ENCODE results near the gene ZNF787. TPM values are rescaled to one million over a fixed set of nuclear protein-coding genes. Genes with fewer than 3 reads are reported as not detected.
A peak's percentile ranks its signal among the peaks of the same experiment; 100 is the strongest.

The ZNF787 gene
- total and polyA plus RNA-seq, 2 of the 8 experiments (the other 6 are each of a cell fraction or from before 2014, with no cell fraction given), result 19.7 to 56.0 TPM

DNA sequence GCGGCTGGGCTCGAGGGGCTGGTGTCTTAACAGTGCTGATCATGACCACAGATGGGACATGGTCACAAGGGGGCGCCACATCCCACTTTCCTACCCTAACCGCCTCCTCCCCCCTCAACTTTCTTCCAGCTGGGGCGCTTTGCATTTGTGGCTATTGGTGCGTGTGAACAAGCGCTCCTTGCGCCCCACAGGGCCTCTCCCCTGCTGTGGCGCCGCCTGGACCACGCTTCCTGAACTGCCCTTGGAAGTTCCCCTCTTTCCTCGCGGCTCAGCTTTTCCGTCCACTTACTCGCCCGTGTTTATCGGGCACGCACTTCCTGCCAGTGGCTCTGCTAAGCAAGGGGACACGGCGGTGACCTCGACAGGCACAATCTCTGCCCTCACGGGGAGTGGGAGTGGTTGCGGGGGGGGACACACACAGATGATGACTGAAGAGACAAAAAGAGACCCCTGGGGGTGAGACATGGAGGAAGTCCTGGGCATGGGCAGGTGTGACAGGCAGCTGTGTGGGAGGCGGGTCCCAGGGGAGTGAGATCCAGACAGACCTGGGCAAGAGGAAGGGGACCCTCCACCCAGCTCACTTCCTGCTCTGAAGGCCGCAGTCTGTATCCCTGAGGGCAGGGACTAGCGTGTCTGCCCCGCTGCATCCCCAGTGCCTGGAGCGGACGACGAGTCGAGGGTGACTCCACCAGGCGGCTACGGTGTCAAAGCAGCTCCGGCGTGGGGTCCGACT lies 40.3 kb downstream of the ZNF787 start:
- WGBS, 2 experiments (ENCODE audit: extremely low coverage in 1 of 2, insufficient coverage in 1 of 2, insufficient read length in 1 of 2, insufficient replicate concordance in 2 of 2, low coverage in 1 of 2, low lambda C conversion rate in 2 of 2, missing lambda C conversion rate in 1 of 2), result 16% methylated on average over 34 of the region's 36 CpGs; no CpG with 5 or more reads in 1 of the 2 experiments
- FAIRE-seq, result no peak
- peak overlapping the region; percentile 60 to 99 for H3K4me2 ChIP-seq (ENCODE audit: insufficient read depth in 1 of 2, low read depth in 2 of 2, low read length in 2 of 2)
- TF ChIP-seq CTBP2 (IDR thresholded peaks at IDR 0.05; ENCODE audit: borderline replicate concordance, insufficient read depth, insufficient read length, low read length), result no peak
- peak; percentile 70 to 86 (median 72) for TF ChIP-seq CTCF (IDR thresholded peaks at IDR 0.05; ENCODE audit: control extremely low read depth in 1 of 3, insufficient read depth in 1 of 3, low read depth in 1 of 3, low read length in 3 of 3)
- no peak for TF ChIP-seq SRF (IDR thresholded peaks at IDR 0.05; ENCODE audit: low read depth, low read length)
- TF ChIP-seq EP300 (IDR thresholded peaks at IDR 0.05; ENCODE audit: borderline replicate concordance in 1 of 2, low read depth in 2 of 2, low read length in 2 of 2), result peak in 1 of 2 experiments; percentile 16; a peak in 1 of 3 replicates
- 0 out of 2 replicates have a peak, but pooled peaks have one; percentile 52 for TF ChIP-seq TCF12 (IDR thresholded peaks at IDR 0.05; ENCODE audit: low read depth, low read length)
- TF ChIP-seq MAX (IDR thresholded peaks at IDR 0.05), result peak; percentile 66
- 0 out of 2 replicates have a peak, but pooled peaks have one; percentile 16 for TF ChIP-seq SP1 (IDR thresholded peaks at IDR 0.05; ENCODE audit: low read depth, low read length)

More for the DNA sequence above, 40.3 kb downstream of the ZNF787 start:
- DNase-seq (ENCODE audit: low read depth in 1 of 2, low spot score in 2 of 2), result peak in 1 of 2 experiments; percentile 94
- H2BK12ac ChIP-seq (ENCODE audit: low read depth, low read length), result no peak overlapping the region; the same call in 1 of the 2 replicates
- H4K8ac ChIP-seq (ENCODE audit: extremely low read depth, insufficient read depth, low read length), result 0 out of 2 replicates have a peak overlapping the region, but pooled peaks have one; percentile 58
- peaks cover 7% of the 10 kb centered on the region for H3K23me2 ChIP-seq (ENCODE audit: low read depth, low read length)
- peaks cover 6 to 11% of the 10 kb centered on the region in 2 experiments for H4K20me1 ChIP-seq (replicated peaks in 1 of 2; ENCODE audit: control insufficient read depth in 1 of 2, insufficient read depth in 2 of 2, low read length in 2 of 2)
- H3K27me3 ChIP-seq (replicated peaks in 1 of 4; ENCODE audit: control insufficient read depth in 3 of 4, extremely low read depth in 1 of 4, insufficient read depth in 3 of 4, low read length in 3 of 4), result no peaks in the 10 kb centered on the region
- no peak overlapping the region for H3K27ac ChIP-seq (ENCODE audit: low read depth, low read length)
- H2BK5ac ChIP-seq (ENCODE audit: low read depth, low read length), result peak overlapping the region; percentile 52; the same call in 1 of the 2 replicates
- H3K4me1 ChIP-seq (replicated peaks in 1 of 4; ENCODE audit: control insufficient read depth in 3 of 4, insufficient read depth in 4 of 4, low read length in 3 of 4), result peaks cover 0 to 14% (median 6%) of the 10 kb centered on the region in 4 experiments; a peak in 6 of 7 replicates
- peak overlapping the region; percentile 68; the same call in 1 of the 2 replicates for H3K18ac ChIP-seq (ENCODE audit: extremely low read depth, low read length)
- H3K79me1 ChIP-seq (ENCODE audit: low read depth, low read length), result peaks cover 2% of the 10 kb centered on the region
- no peak overlapping the region for H3K56ac ChIP-seq (replicated peaks; ENCODE audit: insufficient read length, low read depth, low read length)
- H3K79me2 ChIP-seq (ENCODE audit: control insufficient read depth in 1 of 2, insufficient read depth in 2 of 2, low read length in 2 of 2), result no peaks in the 10 kb centered on the region
- no peak overlapping the region for H4K91ac ChIP-seq (replicated peaks; ENCODE audit: insufficient read length, low read length)
- peaks cover 0 to 3% of the 10 kb centered on the region in 2 experiments; a peak in 1 of 4 replicates for H3K9me3 ChIP-seq (ENCODE audit: insufficient read depth in 2 of 2, low read depth in 1 of 2, low read length in 1 of 2)
- H2AK5ac ChIP-seq (ENCODE audit: low read depth, low read length), result no peak overlapping the region
- H2AFZ ChIP-seq (ENCODE audit: low read length), result peak overlapping the region; percentile 94; the same call in 1 of the 2 replicates
- POLR2A ChIA-PET (ENCODE audit: partially characterized antibody), result interaction anchor here (0.8 to 2.8 kb wide), 16 partner anchors 10 to 287 kb away, joined by 3 to 15 read pairs (median 4); partner anchors contain the start of genes ZNF787 and ZSCAN5A
- H3K14ac ChIP-seq (ENCODE audit: insufficient read length), result no peak overlapping the region
- CTCF ChIA-PET (ENCODE audit: partially characterized antibody), result interaction anchor here (0.5 to 10.4 kb wide), 39 partner anchors 9 to 1111 kb away, joined by 3 to 92 read pairs (median 4); partner anchors contain the start of genes ZNF264, ZSCAN5A and ZSCAN5C
- H3K4me3 ChIP-seq (ENCODE audit: extremely low read depth in 1 of 4, insufficient read depth in 2 of 4, low read depth in 3 of 4, low read length in 4 of 4), result peak overlapping the region; percentile 38 to 74 (median 46); a peak in 7 of 8 replicates
- peak overlapping the region in 2 of 4 experiments; percentile 28 to 53; a peak in 2 of 7 replicates for H3K9ac ChIP-seq (replicated peaks in 1 of 4; ENCODE audit: extremely low read depth in 1 of 4, low read depth in 3 of 4, low read length in 3 of 4)
- no peak overlapping the region for H2BK20ac ChIP-seq (ENCODE audit: low read length)
- peak overlapping the region; percentile 53; the same call in 1 of the 2 replicates for H2BK15ac ChIP-seq (ENCODE audit: low read length)
- H3K36me3 ChIP-seq (ENCODE audit: control insufficient read depth in 2 of 4, insufficient read depth in 4 of 4, low read length in 3 of 4), result peaks cover 0 to 3% (median 2%) of the 10 kb centered on the region in 4 experiments; a peak in 1 of 8 replicates
- H2BK120ac ChIP-seq (replicated peaks; ENCODE audit: low read depth, low read length), result no peak overlapping the region
- no peak overlapping the region for H3K23ac ChIP-seq (ENCODE audit: insufficient read length)
- H3K4ac ChIP-seq (replicated peaks; ENCODE audit: insufficient read length, low read depth, low read length), result peak overlapping the region; percentile 91
- no peak overlapping the region for H4K5ac ChIP-seq (ENCODE audit: insufficient read length, low read depth, low read length)

All from H1 (cell line).